Activated CD8-positive, alpha-beta memory T cell treated with anti-CD3 and anti-CD28 coated beads, Interleukin-2, amount 50 U/mL, for 1 hour (primary cell): ENCODE results near the gene REEP1.

Experiments
- DNase-seq: peaks from one replicate; pipeline ENCODE4 v3.0.0-alpha.2; 2020; ENCODE audit errors: extremely low read depth

The REEP1 gene

GRCh38 chr2:86305915-86306254 lies 31.5 kb downstream of the REEP1 start:
- no peak for DNase-seq

GRCh38 chr2:86305195-86305914 lies 32.1 kb downstream of the REEP1 start:
- DNase-seq = no peak

GRCh38 chr2:86304416-86304815 lies 33.0 kb downstream of the REEP1 start:
- DNase-seq = no peak

GRCh38 chr2:86302320-86302719 lies 35.1 kb downstream of the REEP1 start:
- DNase-seq = no peak

DNA sequence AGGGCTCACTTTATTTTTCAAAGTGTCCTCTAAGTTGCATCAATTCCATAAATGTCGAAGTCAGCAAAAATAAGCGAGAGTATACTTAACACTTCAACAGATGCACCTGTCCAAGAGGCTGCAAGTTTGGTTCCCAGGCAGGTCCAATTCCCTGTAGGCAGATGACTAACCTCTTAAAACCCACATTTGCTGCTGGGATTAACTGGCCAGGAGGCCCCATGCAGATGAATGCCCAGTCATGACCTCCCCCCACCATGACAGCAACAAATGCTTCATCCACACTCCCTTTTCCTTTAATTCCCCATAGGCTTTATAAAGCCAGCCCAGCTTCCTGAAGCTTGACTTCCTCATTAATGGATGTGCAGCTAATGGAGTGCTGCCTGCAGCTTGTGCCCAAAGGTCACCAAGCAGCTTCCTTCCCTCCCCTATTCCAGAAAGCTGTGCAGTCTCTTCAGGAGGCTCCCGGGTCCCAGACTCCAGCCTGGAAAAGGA lies 35.7 kb downstream of the REEP1 start:
- no peak for DNase-seq

- DNase-seq = no peak
These were observed 36.4 kb downstream of the REEP1 start for GRCh38 chr2:86301009-86301408.

- no peak for DNase-seq
These were observed 36.9 kb downstream of the REEP1 start for GRCh38 chr2:86300496-86300895.

DNA sequence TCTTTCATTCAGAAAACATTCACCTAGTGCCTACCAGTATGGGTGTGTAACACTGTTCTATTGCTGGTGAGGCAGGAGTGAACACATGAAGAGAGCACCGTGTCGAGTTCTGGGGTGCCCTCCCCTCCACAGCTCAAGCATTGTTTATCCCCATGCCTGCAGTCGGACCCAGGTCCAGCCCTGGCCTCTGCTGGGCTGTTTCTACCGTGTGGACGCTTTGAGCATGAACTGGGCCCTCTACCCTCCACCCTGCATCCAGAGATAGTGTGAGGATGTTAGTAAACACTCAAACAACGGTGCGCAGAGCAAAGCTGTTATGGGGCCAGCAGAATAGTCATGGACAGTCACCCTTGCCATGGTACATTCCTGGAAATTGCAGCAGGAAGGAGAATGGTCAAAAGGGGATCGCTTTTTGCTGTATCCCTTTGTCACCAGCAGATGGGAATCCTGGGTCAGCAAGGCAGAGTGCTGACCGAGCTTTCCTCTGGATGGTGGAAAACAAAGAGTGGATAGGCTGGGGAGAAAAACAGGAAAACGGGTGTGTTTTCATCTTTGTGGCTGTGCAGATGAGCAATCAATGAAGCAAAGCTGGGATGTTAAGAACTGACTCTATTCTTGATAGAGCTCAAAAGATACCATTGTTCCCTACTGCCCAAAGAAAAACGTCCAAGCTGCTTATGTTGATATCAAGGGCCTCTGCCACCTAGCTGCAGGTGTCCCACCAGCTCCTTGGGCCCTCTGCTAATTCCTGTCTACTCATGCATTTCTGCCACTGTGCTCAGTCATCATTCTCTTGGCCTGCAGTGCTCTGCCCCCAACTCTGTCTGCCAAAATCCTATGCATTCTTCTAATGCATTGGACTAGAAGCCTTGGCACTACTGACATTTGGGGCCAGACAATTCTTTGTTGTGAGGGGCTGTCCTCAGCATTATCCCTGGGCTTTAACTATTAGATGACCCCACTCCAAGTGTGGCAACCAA lies 38.7 kb downstream of the REEP1 start:
- no peak for DNase-seq

- DNase-seq = no peak
These were observed 39.9 kb downstream of the REEP1 start for GRCh38 chr2:86297382-86298147.

DNA sequence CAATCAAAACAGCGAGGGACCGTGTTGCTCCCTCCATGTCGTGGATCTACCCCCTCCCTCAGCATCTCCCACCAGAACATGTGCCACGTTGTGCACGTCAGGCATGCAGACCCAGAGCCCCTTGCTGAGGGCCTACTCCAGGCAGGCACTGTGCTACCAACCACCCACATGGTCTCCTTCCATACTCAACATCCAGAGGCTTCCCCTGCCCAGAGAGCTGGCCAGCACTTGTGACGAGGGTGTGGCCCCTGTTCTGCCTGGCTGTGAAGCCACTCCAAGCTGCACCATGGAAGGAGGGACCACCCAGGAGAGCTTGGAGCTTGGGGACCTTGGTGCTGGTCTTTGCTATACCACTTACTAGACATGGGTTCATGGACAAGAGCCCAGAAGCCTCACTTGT lies 40.5 kb downstream of the REEP1 start:
- DNase-seq = no peak

DNA sequence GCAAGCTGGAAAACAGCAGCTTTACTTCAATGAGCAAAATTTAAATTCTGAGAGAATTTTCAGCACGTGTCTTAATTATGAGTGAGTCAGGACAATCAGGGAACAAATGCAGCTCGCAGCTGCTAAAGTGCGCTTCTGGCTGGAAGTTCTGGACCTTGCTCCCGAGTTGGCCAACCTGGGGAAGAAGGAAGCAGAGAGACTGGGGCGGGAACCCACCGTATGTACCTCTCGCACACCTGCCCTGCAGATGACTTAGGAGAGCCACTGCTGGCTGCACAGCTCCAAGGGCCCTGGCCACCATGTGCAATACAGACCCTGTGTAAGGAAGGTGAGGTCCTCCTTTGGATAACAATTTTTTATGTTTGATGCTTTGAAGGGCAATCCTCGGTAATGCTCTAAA lies 42.4 kb downstream of the REEP1 start:
- DNase-seq = no peak

- no peak for DNase-seq
These were observed 43.8 kb downstream of the REEP1 start for GRCh38 chr2:86293612-86294011.

DNA sequence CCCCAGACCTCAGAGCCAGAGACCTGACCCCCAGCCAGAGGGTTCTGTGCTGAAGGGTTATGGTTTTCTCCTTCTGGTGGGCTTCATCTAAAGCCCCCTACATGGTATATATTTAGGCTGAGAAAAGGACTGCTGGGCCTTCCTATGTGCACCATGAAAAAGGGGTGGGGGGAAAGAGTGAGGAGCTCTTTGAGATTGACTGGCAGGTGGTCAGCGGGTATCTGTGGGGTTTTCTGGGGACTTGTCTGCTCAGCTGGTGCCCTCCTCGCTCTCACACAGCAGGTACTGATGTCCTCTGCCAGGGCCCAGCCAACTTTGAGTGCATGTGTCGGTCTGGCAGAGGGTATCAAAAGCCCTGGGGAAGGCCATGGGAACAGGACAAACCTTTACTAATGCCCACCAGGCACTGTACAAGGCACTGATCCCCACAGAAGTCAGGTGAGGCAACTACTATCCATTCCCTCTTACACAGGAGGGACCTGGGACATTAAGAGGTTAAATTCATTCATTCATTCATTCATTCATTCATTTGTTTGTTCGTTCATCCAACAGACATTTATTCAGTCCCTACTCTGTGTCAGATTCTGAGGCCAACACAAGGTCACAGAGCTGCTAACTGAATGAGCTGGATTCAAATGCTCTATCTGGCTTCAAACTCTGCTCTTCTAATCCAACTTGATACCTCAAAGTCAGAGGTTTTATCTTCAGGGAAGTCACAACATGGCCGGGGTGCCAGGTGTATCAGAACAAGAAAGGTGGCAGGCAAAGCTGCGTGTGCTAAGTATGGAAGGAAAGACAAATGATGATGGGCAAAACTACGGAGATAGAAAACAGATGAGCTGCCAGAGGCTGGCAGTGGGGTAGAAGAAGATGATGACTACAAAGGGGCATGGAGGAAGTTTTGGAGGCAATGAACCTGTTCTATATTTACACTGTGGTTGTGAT lies 44.6 kb downstream of the REEP1 start:
- no peak for DNase-seq

- DNase-seq = no peak
These were observed 46.1 kb downstream of the REEP1 start for GRCh38 chr2:86291328-86291662.

DNA sequence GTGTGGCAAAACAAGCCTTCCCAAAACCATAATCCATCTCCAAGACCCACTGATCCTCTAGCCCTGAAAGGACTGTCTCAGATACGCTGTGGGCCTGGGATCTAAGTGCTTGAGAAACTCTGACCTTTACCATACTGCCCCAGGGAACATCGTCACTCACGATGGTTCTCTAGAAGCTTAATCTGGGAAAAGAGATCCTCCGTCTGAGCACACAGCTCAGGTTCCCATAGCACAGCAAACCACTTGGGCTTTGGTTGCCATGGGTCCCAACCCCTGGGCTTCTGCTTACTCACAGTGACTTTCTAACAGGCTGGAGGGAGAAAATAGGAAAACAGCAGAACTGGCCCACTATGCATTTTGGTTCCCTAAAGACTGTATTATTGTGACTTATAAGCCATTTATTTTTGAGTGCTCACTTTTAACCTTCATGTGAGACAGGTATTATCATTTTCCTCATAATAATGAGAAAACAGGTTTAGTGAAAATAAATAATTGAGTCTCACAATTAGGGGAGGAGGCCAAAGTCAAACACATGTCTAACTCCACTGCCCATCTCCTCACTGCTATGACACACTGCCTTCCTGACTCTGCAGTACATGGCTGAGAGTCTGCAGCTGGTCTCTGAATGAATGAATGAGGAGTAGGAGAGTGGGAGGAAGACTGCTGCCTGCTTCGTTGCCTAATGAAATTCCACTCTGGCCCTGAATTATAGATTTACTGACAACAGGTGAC lies 46.7 kb downstream of the REEP1 start:
- no peak for DNase-seq

- no peak for DNase-seq
These were observed 50.9 kb downstream of the REEP1 start for GRCh38 chr2:86286516-86286915.

DNA sequence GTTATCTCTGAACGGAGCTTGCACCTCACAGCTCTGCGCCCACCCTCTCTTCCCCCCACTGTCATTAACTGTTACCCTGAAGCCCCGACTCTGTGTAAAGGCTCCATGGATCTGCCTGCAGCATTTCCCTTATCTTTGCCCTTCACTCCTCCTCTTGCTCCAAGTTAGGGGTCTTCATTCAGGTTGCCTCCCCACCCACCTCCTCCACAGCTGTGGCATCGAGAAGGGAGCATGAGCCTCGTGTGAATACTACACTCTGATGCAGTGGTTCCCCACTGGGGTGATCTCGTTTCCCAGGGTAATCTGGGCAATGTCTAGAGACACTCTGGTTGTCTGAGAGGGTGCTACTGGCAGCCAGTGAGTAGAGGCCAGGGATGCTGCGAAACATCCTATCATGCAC lies 51.4 kb downstream of the REEP1 start:
- DNase-seq = no peak

- DNase-seq = no peak
These were observed 51.9 kb downstream of the REEP1 start for GRCh38 chr2:86285571-86285970.

- DNase-seq = no peak
These were observed 52.4 kb downstream of the REEP1 start for GRCh38 chr2:86284987-86285386.

DNA sequence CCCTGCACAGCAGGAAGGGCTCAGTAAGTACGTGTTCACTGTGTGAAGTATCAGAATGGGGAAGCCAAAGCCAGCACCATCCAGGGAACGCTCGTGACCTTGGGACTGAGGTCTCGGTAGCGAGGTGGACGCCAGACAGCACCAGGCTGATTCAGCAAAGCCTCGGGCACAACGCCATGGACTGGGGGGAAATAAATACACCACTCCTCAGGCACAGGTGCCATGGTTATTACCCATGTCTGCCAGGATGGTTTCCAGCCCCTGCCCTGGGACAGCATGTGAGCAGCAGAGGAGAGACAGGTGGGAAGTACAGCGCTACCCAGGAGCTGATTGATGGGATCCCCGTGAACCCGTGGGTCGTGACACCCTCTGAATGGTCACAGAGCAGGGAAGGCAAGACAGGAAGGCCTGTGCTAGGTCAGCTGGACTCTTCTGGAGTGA lies 53.0 kb downstream of the REEP1 start:
- DNase-seq = no peak
